Embryonic facial prominence (tissue), 1 donor: ENCODE results near the gene MICAL2.

Experiments used
- DNase-seq: peaks from one replicate; pipeline ENCODE4 v3.0.0-alpha.2; 2016; ENCODE audit errors: extremely low spot score

The MICAL2 gene

DNA sequence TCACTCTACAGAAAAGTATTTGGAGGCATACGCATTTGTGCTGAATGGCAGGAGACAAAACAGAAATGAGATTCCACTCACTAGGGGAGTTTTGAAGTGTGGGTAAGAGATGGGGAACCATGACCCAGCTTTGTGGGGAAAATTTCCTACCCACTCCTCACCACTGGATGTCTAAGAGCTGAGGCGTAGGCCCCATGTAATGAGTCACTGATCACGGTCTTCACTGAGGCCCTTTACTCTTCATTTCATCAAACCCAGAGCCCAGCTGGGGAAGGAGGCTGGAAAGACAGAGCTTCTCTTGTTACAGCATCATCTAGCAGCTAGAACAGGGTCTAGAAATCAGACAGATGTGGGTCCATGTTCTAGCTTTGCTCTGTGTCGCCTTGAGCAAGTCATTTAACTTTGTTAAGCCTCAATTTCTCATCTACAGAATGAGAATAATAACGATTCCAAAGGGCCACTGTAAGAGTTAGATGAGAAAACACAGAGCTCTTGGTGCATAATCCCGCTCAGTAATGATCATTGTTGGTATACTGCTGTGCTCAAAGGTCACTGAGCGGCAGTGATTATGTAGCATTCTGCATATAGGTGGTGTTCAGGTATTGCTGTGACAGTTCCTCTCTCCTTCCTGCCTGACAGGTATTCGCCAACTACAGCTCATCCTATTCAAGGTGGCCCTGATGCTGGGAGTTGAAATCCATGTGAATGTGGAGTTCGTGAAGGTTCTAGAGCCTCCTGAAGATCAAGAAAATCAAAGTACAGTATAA is 97.2 kb downstream of the MICAL2 start:
- DNase-seq, result no peak

- no peak for DNase-seq
These were observed 98.7 kb downstream of the MICAL2 start for GRCh38 chr11:12209096-12209495.

DNA sequence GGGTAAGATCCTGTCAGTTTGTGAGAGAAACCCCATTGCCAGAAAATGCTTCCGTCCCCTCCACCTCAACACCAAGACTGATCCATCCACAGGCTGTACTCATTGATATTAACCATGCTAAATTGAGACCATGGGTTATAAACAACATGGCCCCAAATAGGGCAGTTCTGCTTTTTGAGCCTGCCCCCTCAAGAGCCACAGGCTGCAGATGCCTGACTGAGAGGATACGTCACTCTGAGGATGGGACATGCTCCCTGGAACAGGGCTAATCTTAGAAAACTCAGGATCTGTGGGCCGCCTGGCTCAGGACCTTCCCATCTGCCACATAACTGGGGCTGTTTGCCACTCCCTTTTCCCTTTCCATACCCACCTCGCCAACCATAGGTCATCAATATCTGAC is 99.8 kb downstream of the MICAL2 start:
- DNase-seq, result no peak

DNA sequence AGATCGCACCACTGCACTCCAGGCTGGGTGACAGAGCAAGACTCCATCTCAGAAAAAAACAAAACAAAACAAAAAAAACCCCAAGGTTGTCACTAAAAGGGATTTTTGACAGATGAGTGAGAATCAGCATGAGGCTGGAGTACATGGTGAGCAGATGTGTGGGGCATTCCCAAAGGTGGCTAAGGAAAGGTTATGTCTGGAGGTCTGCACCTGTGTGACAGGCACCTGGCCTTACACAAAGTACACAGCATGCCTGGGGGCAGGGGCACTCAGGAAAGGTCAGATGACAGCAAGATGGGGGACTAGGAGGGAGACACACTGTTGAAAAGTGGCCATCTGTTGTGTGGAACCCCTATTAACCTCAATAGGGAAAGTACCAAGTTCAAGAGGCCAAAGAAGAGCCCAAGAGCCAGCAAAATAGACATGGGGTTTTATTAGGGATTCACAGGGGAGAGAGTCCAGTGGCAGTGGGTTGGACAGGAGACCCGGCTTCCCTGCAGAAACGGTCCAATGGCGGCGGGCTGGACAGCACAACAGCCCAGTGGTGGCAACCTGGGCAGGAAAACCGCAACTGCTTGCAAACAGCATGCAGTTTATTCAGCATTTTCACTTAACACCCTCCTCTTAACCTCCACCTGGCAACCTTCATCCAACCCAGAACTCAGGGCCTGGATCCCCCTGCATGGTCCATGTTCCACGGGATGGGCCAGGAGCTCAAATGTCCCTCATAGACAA is 101.1 kb downstream of the MICAL2 start:
- no peak for DNase-seq

GRCh38 chr11:12212174-12212820 is 101.9 kb downstream of the MICAL2 start:
- no peak for DNase-seq

GRCh38 chr11:12212821-12213185 is 102.4 kb downstream of the MICAL2 start:
- DNase-seq, result no peak

- no peak for DNase-seq
These were observed 103.5 kb downstream of the MICAL2 start for GRCh38 chr11:12213883-12214282.

DNA sequence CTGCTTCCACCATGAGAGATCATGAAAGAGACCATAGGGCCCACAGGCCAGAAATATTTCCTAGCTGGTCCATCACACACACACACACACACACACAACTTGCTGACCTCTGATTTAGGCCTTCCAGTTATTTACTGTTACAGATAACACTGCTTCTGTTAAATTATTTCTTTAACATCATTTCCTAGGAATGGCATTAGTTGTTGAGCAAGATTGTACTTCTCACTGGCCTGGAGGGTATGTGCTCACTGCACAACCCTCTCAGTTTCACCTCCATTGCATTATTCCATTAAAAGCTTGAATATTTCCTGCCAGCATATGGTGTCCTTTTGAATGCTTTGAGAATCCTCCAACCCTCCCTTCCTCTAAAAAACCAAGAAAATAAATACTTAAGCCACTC is 104.4 kb downstream of the MICAL2 start:
- no peak for DNase-seq

DNA sequence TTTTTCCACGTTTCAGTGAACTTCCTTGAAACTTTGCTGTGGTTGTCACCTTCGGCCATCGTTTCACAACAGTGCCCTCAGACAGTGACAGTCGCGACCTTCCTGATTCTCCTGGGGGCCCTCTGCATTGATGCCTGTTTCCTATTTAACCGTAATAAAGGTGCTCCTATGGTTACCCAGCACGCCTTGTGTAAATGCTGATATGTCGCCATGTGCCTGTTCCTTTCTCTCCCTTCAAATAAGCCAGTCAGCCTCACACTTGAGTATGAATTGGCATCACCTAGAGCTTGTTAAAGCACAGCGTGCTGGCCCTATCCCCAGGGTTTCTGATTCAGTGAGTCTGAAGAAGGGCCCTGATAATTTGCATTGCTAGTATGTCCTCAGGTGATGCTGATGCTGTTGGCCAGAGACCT is 104.8 kb downstream of the MICAL2 start:
- no peak for DNase-seq

GRCh38 chr11:12216041-12216451 is 105.7 kb downstream of the MICAL2 start:
- DNase-seq, result no peak

GRCh38 chr11:12216671-12217374 is 106.4 kb downstream of the MICAL2 start:
- DNase-seq, result no peak

DNA sequence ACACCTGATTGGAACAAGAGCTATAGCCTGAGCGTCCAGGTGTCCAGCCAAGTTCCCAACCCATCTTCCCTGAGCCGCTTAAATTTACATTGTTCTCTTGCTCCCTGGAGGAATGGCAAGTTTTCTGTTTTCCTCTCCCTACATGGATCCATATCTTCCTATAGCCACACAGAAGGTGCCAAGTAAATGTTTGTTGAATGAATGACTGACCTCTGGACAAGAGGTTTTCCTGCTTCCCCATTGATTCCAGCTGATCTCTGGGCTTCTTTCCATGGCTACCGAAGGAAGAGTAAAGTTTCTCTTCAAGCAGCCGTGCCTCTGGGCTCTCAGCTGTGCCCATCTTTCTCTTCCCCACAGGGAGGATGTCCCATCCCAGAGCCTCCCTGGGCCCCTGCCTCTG is 107.5 kb downstream of the MICAL2 start:
- DNase-seq, result no peak

DNA sequence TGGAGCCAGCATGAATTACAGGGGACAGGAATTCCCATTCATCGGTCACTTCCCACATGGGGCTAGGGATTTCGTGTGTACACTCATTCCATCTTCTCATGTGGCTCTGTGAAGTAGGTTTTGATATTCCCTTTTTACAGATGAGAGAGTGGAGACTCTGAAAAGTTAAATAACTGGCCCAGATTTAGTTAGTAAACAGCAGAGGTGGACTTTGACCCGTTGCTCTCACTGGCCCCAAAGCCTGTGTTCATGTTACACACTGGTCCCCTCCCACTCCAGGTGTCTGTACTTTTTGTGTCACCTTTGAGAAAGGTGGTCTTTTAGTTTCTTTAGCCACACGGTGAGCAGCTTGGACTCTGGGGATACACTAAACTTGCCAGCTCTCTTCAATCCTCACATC is 108.5 kb downstream of the MICAL2 start:
- no peak for DNase-seq

GRCh38 chr11:12219757-12220156 is 109.4 kb downstream of the MICAL2 start:
- DNase-seq, result no peak

- no peak for DNase-seq
These were observed 109.9 kb downstream of the MICAL2 start for GRCh38 chr11:12220305-12220704.

- no peak for DNase-seq
These were observed 110.7 kb downstream of the MICAL2 start for GRCh38 chr11:12221051-12221535.

DNA sequence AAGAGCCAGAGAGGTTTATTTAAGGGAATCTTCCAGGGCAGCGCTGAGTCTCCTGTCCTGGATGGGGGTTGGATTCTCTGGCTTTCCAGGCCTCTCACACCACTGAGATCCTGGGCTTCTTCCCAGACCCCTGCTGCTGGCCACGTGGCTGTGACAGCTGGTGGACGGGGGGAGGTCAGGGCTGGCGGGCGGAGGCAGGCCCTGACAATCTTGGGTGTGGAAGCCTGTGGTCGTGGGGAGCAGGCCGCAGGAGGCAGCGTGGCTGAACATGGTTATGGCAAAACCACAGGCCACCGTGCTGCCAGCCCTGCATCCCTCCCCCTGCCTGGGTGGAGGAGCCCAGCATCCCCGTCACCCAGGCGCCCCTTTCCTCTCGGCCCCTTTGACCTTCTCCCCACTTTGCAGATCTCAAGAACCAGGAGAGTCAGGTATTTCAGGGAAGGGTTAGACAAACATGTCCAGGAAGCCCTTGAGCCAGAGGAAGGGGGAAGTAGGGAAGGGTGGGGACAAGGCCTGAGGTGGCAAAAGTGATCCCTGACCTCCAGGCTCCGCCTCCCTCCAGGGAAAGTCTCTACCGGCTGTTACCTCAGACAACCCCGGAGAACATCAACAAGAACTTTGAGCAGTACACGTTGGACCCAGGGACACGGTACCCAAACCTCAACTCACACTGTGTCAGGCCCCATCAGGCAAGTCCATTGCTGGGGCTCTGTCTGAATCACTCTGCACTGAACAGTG is 111.8 kb downstream of the MICAL2 start:
- no peak for DNase-seq

GRCh38 chr11:12223771-12224536 is 113.6 kb downstream of the MICAL2 start:
- DNase-seq, result no peak

GRCh38 chr11:12224537-12224893 is 114.1 kb downstream of the MICAL2 start:
- no peak for DNase-seq

DNA sequence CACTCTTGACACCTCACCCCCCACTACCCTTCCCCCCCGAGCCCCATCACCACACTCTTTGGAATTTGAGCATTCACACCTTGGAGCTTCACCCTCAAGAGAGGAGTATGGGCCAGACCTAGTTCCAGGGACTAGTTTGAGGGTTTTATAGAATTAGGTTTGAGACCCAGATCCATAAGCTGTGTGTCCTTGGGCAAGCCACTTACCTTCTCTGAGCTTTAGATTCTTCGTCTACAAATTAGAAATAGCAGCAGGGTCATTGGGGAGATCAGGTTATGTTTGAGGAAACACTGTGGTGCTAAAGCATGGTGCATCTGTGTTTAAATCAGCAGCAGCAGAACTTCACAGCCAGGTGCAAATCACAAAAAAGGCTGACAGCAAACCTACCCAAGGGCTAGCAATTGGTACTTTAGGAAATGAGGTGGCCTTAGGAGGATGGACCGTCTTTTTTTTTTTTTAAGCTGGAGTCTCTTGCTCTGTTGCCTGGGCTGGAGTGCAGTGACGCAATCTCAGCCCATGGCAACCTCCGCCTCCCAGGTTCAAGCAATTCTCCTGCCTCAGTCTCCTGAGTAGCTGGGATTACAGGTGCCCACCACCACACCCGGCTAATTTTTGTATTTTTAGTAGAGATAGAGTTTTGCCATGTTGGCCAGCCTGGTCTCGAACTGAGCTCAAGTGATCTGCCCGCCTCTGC is 114.8 kb downstream of the MICAL2 start:
- no peak for DNase-seq
